ENCODE measurements around the gene DPH6. TPM values are rescaled to one million over a fixed set of nuclear protein-coding genes. Genes with fewer than 3 reads are reported as not detected.

The DPH6 gene
- total and polyA plus RNA-seq, 8 donors = 2.6 to 15.1 (median 11.8) TPM

- no peak for DNase-seq
- ATAC-seq = no peak
- intact Hi-C loops (cut with DNase I) = no loop called here
- FAIRE-seq = no peak
- no peaks in the 10 kb centered on the region for H3K9me3 ChIP-seq
- H3K36me3 ChIP-seq = no peaks in the 10 kb centered on the region
- H3K27me3 ChIP-seq = no peaks in the 10 kb centered on the region
- no peak for TF ChIP-seq CTCF (IDR thresholded peaks at IDR 0.05)
- H3K27ac ChIP-seq = no peak overlapping the region
- no peak overlapping the region for H3K4me3 ChIP-seq
- no peaks in the 10 kb centered on the region for H3K4me1 ChIP-seq
Observed at GRCh38 chr15:35362195-35362829, 183.7 kb downstream of the DPH6 start.

GRCh38 chr15:35358824-35359223, 187.1 kb downstream of the DPH6 start:
- intact Hi-C loops (cut with DNase I) = no loop called here
- no peak for ATAC-seq
- Histone ChIP-seq H3K27me3 (no peaks in the 10 kb centered on the region), H3K36me3 (no peaks in the 10 kb centered on the region), H3K4me1 (no peaks in the 10 kb centered on the region), H3K4me3 (no peak overlapping the region), H3K9me3 (no peaks in the 10 kb centered on the region), H3K27ac (no peak overlapping the region)
- FAIRE-seq = no peak
- DNase-seq = peak in 1 of 6 donors; percentile 12
- no peak for TF ChIP-seq CTCF (IDR thresholded peaks at IDR 0.05)
- WGBS, 2 donors = 96 to 99% methylated on average over 5 of the region's 5 CpGs

GRCh38 chr15:35351059-35351458, 194.9 kb downstream of the DPH6 start:
- H3K27me3 ChIP-seq = no peaks in the 10 kb centered on the region
- H3K27ac ChIP-seq = no peak overlapping the region
- DNase-seq (no peak), FAIRE-seq (no peak), ATAC-seq (no peak)
- intact Hi-C loops (cut with DNase I) = no loop called here
- H3K4me3 ChIP-seq = no peak overlapping the region
- TF ChIP-seq CTCF (IDR thresholded peaks at IDR 0.05) = no peak
- no peaks in the 10 kb centered on the region for H3K36me3 ChIP-seq
- H3K9me3 ChIP-seq = no peaks in the 10 kb centered on the region
- H3K4me1 ChIP-seq = no peaks in the 10 kb centered on the region

- no peaks in the 10 kb centered on the region for H3K27me3 ChIP-seq
- H3K4me1 ChIP-seq = no peaks in the 10 kb centered on the region
- H3K4me3 ChIP-seq = no peak overlapping the region
- intact Hi-C loops (cut with DNase I) = no loop called here
- FAIRE-seq = no peak
- no peak for TF ChIP-seq CTCF (IDR thresholded peaks at IDR 0.05)
- H3K9me3 ChIP-seq = no peaks in the 10 kb centered on the region
- ATAC-seq = no peak
- WGBS, 2 donors = 91 to 96% methylated on average over 3 of the region's 3 CpGs
- H3K27ac ChIP-seq = no peak overlapping the region
- no peaks in the 10 kb centered on the region for H3K36me3 ChIP-seq
- no peak for DNase-seq
Observed at GRCh38 chr15:35349916-35350315, 196.0 kb downstream of the DPH6 start.

GRCh38 chr15:35330916-35331315, 215.0 kb downstream of the DPH6 start:
- 68 to 78% methylated on average over 3 of the region's 3 CpGs for WGBS, 2 donors
- no peak overlapping the region for H3K27ac ChIP-seq
- H3K4me1 ChIP-seq = no peaks in the 10 kb centered on the region
- H3K4me3 ChIP-seq = no peak overlapping the region
- FAIRE-seq (no peak), ATAC-seq (no peak), DNase-seq (no peak)
- no peaks in the 10 kb centered on the region for H3K27me3 ChIP-seq
- no peak for TF ChIP-seq CTCF (IDR thresholded peaks at IDR 0.05)
- H3K36me3 ChIP-seq = no peaks in the 10 kb centered on the region
- intact Hi-C loops (cut with DNase I) = no loop called here
- H3K9me3 ChIP-seq = no peaks in the 10 kb centered on the region
